Measurements from ENCODE around the gene HBG1. TPM values are rescaled to one million over a fixed set of nuclear protein-coding genes. Genes with fewer than 3 reads are reported as not detected.
"Not testable (repeated sequence)": the region's sequence is repeated elsewhere in the genome, so short reads cannot be mapped to it uniquely, and the experiment has no call there.

The HBG1 gene
- total and polyA plus RNA-seq, 2 of the 4 experiments (the other 2 are of a cell fraction): not detected

- WGBS, 2 experiments (ENCODE audit: extremely low coverage in 2 of 2, insufficient read length in 1 of 2): 17% methylated on average over 1 of the region's 2 CpGs; no CpG with 5 or more reads in 1 of the 2 experiments
- POLR2A ChIA-PET (ENCODE audit: unreplicated experiment): no interaction called here
These were observed 7.6 kb upstream of the HBG1 start for GRCh38 chr11:5257296-5257695.

GRCh38 chr11:5254646-5255413 lies 5.2 kb upstream of the HBG1 start, which contains the start of gene HBG2:
Gene HBG2, minus strand, starts transcription at chr11:5254781. Its CDS starts 53 bp downstream, at chr11:5254728.
- H2BK20ac ChIP-seq (ENCODE audit: low read depth, low read length); H4K20me1 ChIP-seq (ENCODE audit: insufficient read depth, low read length); H3K36me3 ChIP-seq (ENCODE audit: control insufficient read depth, insufficient read depth, low read length); H3K4me2 ChIP-seq (ENCODE audit: low read depth, low read length); H3K4me1 ChIP-seq (ENCODE audit: control insufficient read depth, insufficient read depth, low read length); POLR2A ChIA-PET (ENCODE audit: unreplicated experiment); CTCF ChIA-PET; H3K4me3 ChIP-seq (ENCODE audit: insufficient read depth, low read depth, low read length); H2AK9ac ChIP-seq (replicated peaks; ENCODE audit: low read depth, low read length, poor library complexity); H2BK5ac ChIP-seq (ENCODE audit: low read depth, low read length, poor library complexity, severe bottlenecking); H3K14ac ChIP-seq (replicated peaks; ENCODE audit: low read depth, low read length); H3K23ac ChIP-seq (ENCODE audit: low read depth, low read length); in situ Hi-C loops (cut with MboI; ENCODE audit: low sequenced_read_pairs); H3K9me1 ChIP-seq (ENCODE audit: insufficient read depth, low read length); H3K27ac ChIP-seq (ENCODE audit: insufficient read depth, low read length); H3K9ac ChIP-seq (ENCODE audit: low read depth, low read length); H3K56ac ChIP-seq (ENCODE audit: extremely low read depth, insufficient read depth, low read length); H3K9me3 ChIP-seq (ENCODE audit: control insufficient read depth, insufficient read depth, low read length); H2BK15ac ChIP-seq (ENCODE audit: low read depth, low read length); dilution Hi-C loops (cut with HindIII; ENCODE audit: low sequenced_read_pairs, unreplicated experiment); H4K91ac ChIP-seq (ENCODE audit: insufficient read depth, low read depth, low read length); intact Hi-C loops (cut with micrococcal nuclease); H4K8ac ChIP-seq (ENCODE audit: low read depth in 2 of 2, low read length in 2 of 2); H3K4ac ChIP-seq (ENCODE audit: low read depth, low read length); BruUV-seq (replicated peaks); H2AFZ ChIP-seq (replicated peaks; ENCODE audit: low read length, poor library complexity); H3K79me1 ChIP-seq (ENCODE audit: low read depth in 1 of 2, low read length in 2 of 2); H3K27me3 ChIP-seq (ENCODE audit: control insufficient read depth, insufficient read depth, low read length): not testable (repeated sequence)
- Histone ChIP-seq H3K18ac (ENCODE audit: low read depth, low read length) (0 out of 2 replicates have a peak within 1 kb of the TSS, but pooled peaks have one; percentile 24), H4K5ac (ENCODE audit: low read depth, low read length) (peak within 1 kb of the TSS; percentile 7; the same call in 1 of the 2 replicates), H2BK120ac (ENCODE audit: low read depth, low read length) (0 out of 2 replicates have a peak within 1 kb of the TSS, but pooled peaks have one; percentile 3), H2AK5ac (ENCODE audit: low read depth, low read length) (peak within 1 kb of the TSS; percentile 3)
- peak; percentile 19 for DNase-seq
- peak; percentile 17 for ATAC-seq (ENCODE audit: low read depth)
- WGBS, 2 experiments (ENCODE audit: extremely low coverage in 2 of 2, insufficient read length in 1 of 2): 40% methylated on average over 1 of the region's 9 CpGs; no CpG with 5 or more reads in 1 of the 2 experiments

More at GRCh38 chr11:5257296-5257695, 7.6 kb upstream of the HBG1 start:
- no peak overlapping the region for H3K9ac ChIP-seq (ENCODE audit: low read depth, low read length)
- no peak overlapping the region for H2AFZ ChIP-seq (replicated peaks; ENCODE audit: low read length, poor library complexity)
- H3K27me3 ChIP-seq (ENCODE audit: control insufficient read depth, insufficient read depth, low read length): no peaks in the 10 kb centered on the region
- no peak overlapping the region for H3K4ac ChIP-seq (ENCODE audit: low read depth, low read length)
- H4K20me1 ChIP-seq (ENCODE audit: insufficient read depth, low read length): no peaks in the 10 kb centered on the region
- no peak overlapping the region for H3K14ac ChIP-seq (replicated peaks; ENCODE audit: low read depth, low read length)
- no peak overlapping the region for H3K18ac ChIP-seq (ENCODE audit: low read depth, low read length)
- no peak overlapping the region for H2AK5ac ChIP-seq (ENCODE audit: low read depth, low read length)
- no peaks in the 10 kb centered on the region for H3K36me3 ChIP-seq (ENCODE audit: control insufficient read depth, insufficient read depth, low read length)
- BruUV-seq (replicated peaks): no TSS peak
- H3K23ac ChIP-seq (ENCODE audit: low read depth, low read length): no peak overlapping the region
- H3K4me3 ChIP-seq (ENCODE audit: insufficient read depth, low read depth, low read length): no peak overlapping the region
- 0 out of 2 replicates have a peak, but pooled peaks cover 2% of the 10 kb centered on the region for H3K9me3 ChIP-seq (ENCODE audit: control insufficient read depth, insufficient read depth, low read length)
- H4K5ac ChIP-seq (ENCODE audit: low read depth, low read length): no peak overlapping the region
- H3K4me2 ChIP-seq (ENCODE audit: low read depth, low read length): no peak overlapping the region
- intact Hi-C loops (cut with micrococcal nuclease): no loop called here
- H3K79me1 ChIP-seq (ENCODE audit: low read depth in 1 of 2, low read length in 2 of 2): no peaks in the 10 kb centered on the region
- H4K8ac ChIP-seq (ENCODE audit: low read depth in 2 of 2, low read length in 2 of 2): no peak overlapping the region
- DNase-seq (no peak), ATAC-seq (ENCODE audit: low read depth) (no peak)
- no peak for TF ChIP-seq CEBPB (IDR thresholded peaks at IDR 0.05; ENCODE audit: low read depth, low read length)
- TF ChIP-seq USF2 (IDR thresholded peaks at IDR 0.05; ENCODE audit: low read depth, low read length): no peak
- no peaks in the 10 kb centered on the region for H3K4me1 ChIP-seq (ENCODE audit: control insufficient read depth, insufficient read depth, low read length)
- H2BK15ac ChIP-seq (ENCODE audit: low read depth, low read length): no peak overlapping the region
- no peaks in the 10 kb centered on the region for H3K9me1 ChIP-seq (ENCODE audit: insufficient read depth, low read length)
- no peak overlapping the region for H3K27ac ChIP-seq (ENCODE audit: insufficient read depth, low read length)
- H3K56ac ChIP-seq (ENCODE audit: extremely low read depth, insufficient read depth, low read length): no peak overlapping the region
- no peak overlapping the region; the same call in 1 of the 2 replicates for H2BK20ac ChIP-seq (ENCODE audit: low read depth, low read length)
- CTCF ChIA-PET: interaction anchor here (0.6 kb wide), 1 partner anchor 15 kb away, joined by 3 read pairs; no protein-coding TSS in a partner anchor
- in situ Hi-C loops (cut with MboI; ENCODE audit: low sequenced_read_pairs): no loop called here
- H2AK9ac ChIP-seq (replicated peaks; ENCODE audit: low read depth, low read length, poor library complexity): no peak overlapping the region
- no peak overlapping the region for H2BK120ac ChIP-seq (ENCODE audit: low read depth, low read length)
- no peak overlapping the region for H4K91ac ChIP-seq (ENCODE audit: insufficient read depth, low read depth, low read length)
- no peak overlapping the region for H2BK5ac ChIP-seq (ENCODE audit: low read depth, low read length, poor library complexity, severe bottlenecking)
- dilution Hi-C loops (cut with HindIII; ENCODE audit: low sequenced_read_pairs, unreplicated experiment): no loop called here
